Central memory CD8-positive, alpha-beta T cell (primary cell): Measurements from ENCODE around the gene SLITRK6.
"Not testable (repeated sequence)": the region's sequence is repeated elsewhere in the genome, so short reads cannot be mapped to it uniquely, and the experiment has no call there.

ENCODE experiments used
- ATAC-seq: fragments of 150-1000 bp; cut with Tn5 transposase; replicated peaks from 2 replicates; pipeline ENCODE4 v1.10.0; 2022; ENCODE audit warnings: mild to moderate bottlenecking, moderate FRiP score, moderate number of reproducible peaks; ENCODE audit not compliant: poor library complexity, severe bottlenecking; ENCODE audit errors: extremely low read depth
- DNase-seq, 2 donors: peaks; one replicate each; pipeline ENCODE4 v3.0.0; 2021; ENCODE audit warnings: low spot score in 2 of 2
- H3K27ac Mint-ChIP-seq: one replicate; pipeline ENCODE4 v1.8.0; 2022; ENCODE audit warnings: low read depth, mild to moderate bottlenecking, moderate library complexity, mixed read lengths
- H3K27me3 Mint-ChIP-seq: one replicate; pipeline ENCODE4 v1.8.0; 2022; ENCODE audit warnings: mixed read lengths
- H3K36me3 Mint-ChIP-seq: one replicate; pipeline ENCODE4 v1.8.0; 2022; ENCODE audit warnings: mild to moderate bottlenecking, moderate library complexity, mixed read lengths; ENCODE audit not compliant: insufficient read depth
- H3K4me1 Mint-ChIP-seq: one replicate; pipeline ENCODE4 v1.8.0; 2022; ENCODE audit warnings: mixed read lengths
- H3K4me3 Mint-ChIP-seq: one replicate; pipeline ENCODE4 v1.8.0; 2022; ENCODE audit warnings: mild to moderate bottlenecking, moderate library complexity, mixed read lengths
- H3K9me3 Mint-ChIP-seq: one replicate; pipeline ENCODE4 v1.8.0; 2022; ENCODE audit warnings: mixed read lengths

SLITRK6 gene

GRCh38 chr13:85797311-85797710 lies 1.9 kb downstream of the SLITRK6 start:
- no peaks in the 10 kb centered on the region for H3K36me3 Mint-ChIP-seq
- H3K4me3 Mint-ChIP-seq: no peak overlapping the region
- no peak overlapping the region for H3K27ac Mint-ChIP-seq
- DNase-seq: no peak
- peaks cover 18% of the 10 kb centered on the region for H3K9me3 Mint-ChIP-seq
- no peaks in the 10 kb centered on the region for H3K27me3 Mint-ChIP-seq
- no peak for ATAC-seq
- H3K4me1 Mint-ChIP-seq: no peaks in the 10 kb centered on the region

GRCh38 chr13:85785205-85785604 lies 14.0 kb downstream of the SLITRK6 start:
- Mint-ChIP-seq H3K9me3 (peaks cover 3% of the 10 kb centered on the region), H3K27me3 (no peaks in the 10 kb centered on the region), H3K36me3 (no peaks in the 10 kb centered on the region), H3K4me3 (no peak overlapping the region), H3K27ac (no peak overlapping the region), H3K4me1 (no peaks in the 10 kb centered on the region)
- no peak for ATAC-seq
- no peak for DNase-seq

- Mint-ChIP-seq H3K4me1 (no peaks in the 10 kb centered on the region), H3K27ac (no peak overlapping the region), H3K4me3 (no peak overlapping the region), H3K36me3 (no peaks in the 10 kb centered on the region), H3K27me3 (no peaks in the 10 kb centered on the region), H3K9me3 (peaks cover 11% of the 10 kb centered on the region)
- no peak for ATAC-seq
- DNase-seq: no peak
These were observed 26.9 kb downstream of the SLITRK6 start for GRCh38 chr13:85772367-85772766.

GRCh38 chr13:85771856-85772255 lies 27.4 kb downstream of the SLITRK6 start:
- Mint-ChIP-seq H3K4me3 (no peak overlapping the region), H3K4me1 (no peaks in the 10 kb centered on the region), H3K9me3 (peaks cover 11% of the 10 kb centered on the region), H3K27me3 (no peaks in the 10 kb centered on the region), H3K27ac (no peak overlapping the region), H3K36me3 (no peaks in the 10 kb centered on the region)
- ATAC-seq (no peak), DNase-seq (no peak)

- Mint-ChIP-seq H3K9me3 (peaks cover under 1% of the 10 kb centered on the region), H3K27me3 (no peaks in the 10 kb centered on the region), H3K36me3 (no peaks in the 10 kb centered on the region), H3K4me1 (no peaks in the 10 kb centered on the region), H3K27ac (no peak overlapping the region), H3K4me3 (no peak overlapping the region)
- DNase-seq: no peak
- ATAC-seq: no peak
These were observed 30.3 kb downstream of the SLITRK6 start for GRCh38 chr13:85768946-85769345.

GRCh38 chr13:85755123-85755522 lies 44.1 kb downstream of the SLITRK6 start:
- Mint-ChIP-seq H3K4me3 (no peak overlapping the region), H3K9me3 (peaks cover 6% of the 10 kb centered on the region), H3K4me1 (no peaks in the 10 kb centered on the region), H3K27me3 (no peaks in the 10 kb centered on the region), H3K36me3 (no peaks in the 10 kb centered on the region), H3K27ac (no peak overlapping the region)
- no peak for ATAC-seq
- DNase-seq: no peak

GRCh38 chr13:85743201-85743770 lies 55.9 kb downstream of the SLITRK6 start:
- not testable (repeated sequence) for DNase-seq, H3K9me3 Mint-ChIP-seq, H3K4me3 Mint-ChIP-seq, H3K36me3 Mint-ChIP-seq, ATAC-seq, H3K4me1 Mint-ChIP-seq, H3K27me3 Mint-ChIP-seq, H3K27ac Mint-ChIP-seq
